Nephron progenitor cell (in vitro differentiated cells): ENCODE data around the gene ADPRS.

ENCODE experiments used
- DNase-seq: peaks from one replicate; pipeline ENCODE4 v3.0.0; 2021
- H3K27ac Mint-ChIP-seq: 2 replicates; pipeline ENCODE4 v1.8.0; 2021; ENCODE audit warnings: mild to moderate bottlenecking, moderate library complexity, mixed read lengths
- H3K27me3 Mint-ChIP-seq: 2 replicates; pipeline ENCODE4 v1.8.0; 2021; ENCODE audit warnings: mild to moderate bottlenecking, low read depth, mixed read lengths; ENCODE audit not compliant: poor library complexity
- H3K36me3 Mint-ChIP-seq: 2 replicates; pipeline ENCODE4 v1.8.0; 2021; ENCODE audit warnings: low read depth, mixed read lengths
- H3K4me1 Mint-ChIP-seq: 2 replicates; pipeline ENCODE4 v1.8.0; 2021; ENCODE audit warnings: mixed read lengths
- H3K4me3 Mint-ChIP-seq: 2 replicates; pipeline ENCODE4 v1.8.0; 2021; ENCODE audit warnings: mild to moderate bottlenecking, moderate library complexity, mixed read lengths
- H3K9me3 Mint-ChIP-seq: 2 replicates; pipeline ENCODE4 v1.8.0; 2021; ENCODE audit warnings: mild to moderate bottlenecking, moderate library complexity, mixed read lengths
- TF ChIP-seq, protein P1 (sequence below): fragments of 200-600 bp; sonication (generic); IDR thresholded peaks from 2 replicates; pipeline ENCODE4 v1.5.0; 2021; ENCODE audit warnings: antibody characterized with exemption

The ADPRS gene

DNA sequence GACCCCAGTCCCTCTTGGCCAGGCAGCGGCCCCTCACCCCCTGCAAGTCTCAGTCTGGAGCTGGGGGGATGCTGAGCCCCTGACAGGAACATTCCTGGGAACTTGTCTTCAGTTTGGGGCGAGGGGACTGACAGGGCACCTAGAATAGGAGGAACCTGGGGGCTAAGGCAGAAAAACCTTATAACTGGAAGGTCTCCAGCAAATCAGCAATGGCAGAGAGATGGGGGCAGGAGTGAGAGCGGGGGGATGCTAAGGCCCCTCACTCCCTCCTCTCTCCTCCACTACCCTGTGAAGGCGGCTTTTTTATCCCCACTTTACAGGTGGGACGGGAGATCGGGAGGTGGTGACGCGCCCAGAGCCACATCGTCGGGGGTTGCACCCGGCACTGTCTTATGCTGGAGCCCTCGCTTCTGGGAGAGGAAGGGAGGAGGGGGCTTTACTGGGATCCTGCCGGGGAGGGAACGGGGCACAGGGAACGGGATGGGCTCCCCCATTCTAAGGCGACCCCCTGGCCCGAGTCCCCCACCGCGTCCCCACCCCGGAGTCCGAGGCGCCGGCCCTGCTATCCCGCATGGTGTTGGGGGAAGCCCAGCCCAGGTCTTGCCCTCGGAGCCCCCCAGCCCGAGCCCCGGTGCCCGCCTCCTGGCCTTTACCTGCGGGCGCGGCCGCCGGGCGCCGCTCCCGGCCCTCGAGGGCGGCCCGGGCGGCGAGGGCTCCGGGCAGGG is 35.9 kb downstream of the ADPRS start:
- H3K9me3 Mint-ChIP-seq: no peaks in the 10 kb centered on the region
- H3K4me3 Mint-ChIP-seq: peak overlapping the region; percentile 79
- DNase-seq: no peak
- TF ChIP-seq, protein P1, sequence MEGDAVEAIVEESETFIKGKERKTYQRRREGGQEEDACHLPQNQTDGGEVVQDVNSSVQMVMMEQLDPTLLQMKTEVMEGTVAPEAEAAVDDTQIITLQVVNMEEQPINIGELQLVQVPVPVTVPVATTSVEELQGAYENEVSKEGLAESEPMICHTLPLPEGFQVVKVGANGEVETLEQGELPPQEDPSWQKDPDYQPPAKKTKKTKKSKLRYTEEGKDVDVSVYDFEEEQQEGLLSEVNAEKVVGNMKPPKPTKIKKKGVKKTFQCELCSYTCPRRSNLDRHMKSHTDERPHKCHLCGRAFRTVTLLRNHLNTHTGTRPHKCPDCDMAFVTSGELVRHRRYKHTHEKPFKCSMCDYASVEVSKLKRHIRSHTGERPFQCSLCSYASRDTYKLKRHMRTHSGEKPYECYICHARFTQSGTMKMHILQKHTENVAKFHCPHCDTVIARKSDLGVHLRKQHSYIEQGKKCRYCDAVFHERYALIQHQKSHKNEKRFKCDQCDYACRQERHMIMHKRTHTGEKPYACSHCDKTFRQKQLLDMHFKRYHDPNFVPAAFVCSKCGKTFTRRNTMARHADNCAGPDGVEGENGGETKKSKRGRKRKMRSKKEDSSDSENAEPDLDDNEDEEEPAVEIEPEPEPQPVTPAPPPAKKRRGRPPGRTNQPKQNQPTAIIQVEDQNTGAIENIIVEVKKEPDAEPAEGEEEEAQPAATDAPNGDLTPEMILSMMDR: no peak
- H3K4me1 Mint-ChIP-seq: peaks cover 55% of the 10 kb centered on the region
- H3K36me3 Mint-ChIP-seq: no peaks in the 10 kb centered on the region
- H3K27ac Mint-ChIP-seq: no peak overlapping the region
- H3K27me3 Mint-ChIP-seq: peaks cover 49% of the 10 kb centered on the region

- DNase-seq: peak; percentile 71
Observed at GRCh38 chr1:36125129-36125991, 36.7 kb downstream of the ADPRS start, which contains the start of gene COL8A2. TSS of gene COL8A2 (minus strand) at chr1:36125222. CDS start at chr1:36100242, 24,980 bp downstream.

GRCh38 chr1:36126005-36126716 is 37.5 kb downstream of the ADPRS start:
- Mint-ChIP-seq H3K4me1 (peaks cover 49% of the 10 kb centered on the region), H3K9me3 (no peaks in the 10 kb centered on the region), H3K27me3 (peaks cover 49% of the 10 kb centered on the region), H3K4me3 (peak overlapping the region; percentile 49), H3K27ac (no peak overlapping the region), H3K36me3 (no peaks in the 10 kb centered on the region)
- DNase-seq: no peak
- TF ChIP-seq, protein P1: no peak

More at GRCh38 chr1:36125129-36125991, 36.7 kb downstream of the ADPRS start, which contains the start of gene COL8A2:
- no peaks in the 10 kb centered on the region for H3K9me3 Mint-ChIP-seq
- no peak within 1 kb of the TSS for H3K27ac Mint-ChIP-seq
- H3K27me3 Mint-ChIP-seq: peaks cover 44% of the 10 kb centered on the region
- H3K36me3 Mint-ChIP-seq: no peaks in the 10 kb centered on the region
- TF ChIP-seq, protein P1: no peak
- H3K4me1 Mint-ChIP-seq: peaks cover 49% of the 10 kb centered on the region
- peak within 1 kb of the TSS; percentile 79 for H3K4me3 Mint-ChIP-seq

GRCh38 chr1:36126797-36127500 is 38.3 kb downstream of the ADPRS start:
- Mint-ChIP-seq H3K4me1 (peaks cover 48% of the 10 kb centered on the region), H3K27ac (no peak overlapping the region), H3K36me3 (no peaks in the 10 kb centered on the region), H3K27me3 (peaks cover 47% of the 10 kb centered on the region), H3K9me3 (no peaks in the 10 kb centered on the region), H3K4me3 (no peak overlapping the region)
- TF ChIP-seq, protein P1: no peak
- no peak for DNase-seq

GRCh38 chr1:36128126-36128904 is 39.6 kb downstream of the ADPRS start:
- TF ChIP-seq, protein P1: no peak
- peak overlapping the region; percentile 48 for H3K27ac Mint-ChIP-seq
- peaks cover 34% of the 10 kb centered on the region for H3K27me3 Mint-ChIP-seq
- DNase-seq: no peak
- no peaks in the 10 kb centered on the region for H3K9me3 Mint-ChIP-seq
- H3K4me1 Mint-ChIP-seq: peaks cover 34% of the 10 kb centered on the region
- H3K4me3 Mint-ChIP-seq: no peak overlapping the region
- no peaks in the 10 kb centered on the region for H3K36me3 Mint-ChIP-seq
